Neutrophil (primary cell): ENCODE results near the gene COPZ2.

ENCODE experiments used
- H3K27ac ChIP-seq: fragments of 200-600 bp; sonication (generic); 2 replicates; pipeline ENCODE4 v1.5.1; 2016; ENCODE audit warnings: mild to moderate bottlenecking, moderate library complexity
- H3K27me3 ChIP-seq: fragments of 200-600 bp; sonication (generic); 2 replicates; pipeline ENCODE4 v1.6.0; 2016; ENCODE audit warnings: mild to moderate bottlenecking
- H3K36me3 ChIP-seq: fragments of 200-600 bp; sonication (generic); 2 replicates; pipeline ENCODE4 v1.5.1; 2017
- H3K4me1 ChIP-seq, 2 experiments: fragments of 200-600 bp in 1 of 2; sonication (generic) in 1 of 2; 1 replicate in 1 of 2; 2 replicates in 1 of 2; pipeline versions ENCODE4 v1.5.1 to v1.6.1; 2013 to 2016; ENCODE audit warnings: low read depth in 1 of 2, low read length in 1 of 2, mild to moderate bottlenecking in 1 of 2, moderate library complexity in 1 of 2; ENCODE audit not compliant: control insufficient read depth in 1 of 2, insufficient read depth in 1 of 2
- H3K4me3 ChIP-seq, 2 experiments: fragments of 200-600 bp in 1 of 2; sonication (generic) in 1 of 2; 1 replicate in 1 of 2; 2 replicates in 1 of 2; pipeline ENCODE4 v1.5.1; 2013 to 2016; ENCODE audit warnings: low read depth in 1 of 2, low read length in 1 of 2, mild to moderate bottlenecking in 1 of 2, moderate library complexity in 1 of 2
- H3K9me3 ChIP-seq: fragments of 200-600 bp; sonication (generic); 2 replicates; pipeline ENCODE4 v1.5.1; 2016
- CTCF ChIP-seq: fragments of 200-600 bp; sonication (generic); IDR thresholded peaks from 2 replicates; pipeline ENCODE4 v1.5.1; 2016; ENCODE audit warnings: antibody characterized with exemption

The COPZ2 gene

GRCh38 chr17:47982091-47982617 lies 55.4 kb downstream of the COPZ2 start:
- H3K27me3 ChIP-seq, result peaks cover 4% of the 10 kb centered on the region
- H3K9me3 ChIP-seq, result no peaks in the 10 kb centered on the region
- TF ChIP-seq CTCF, result no peak
- no peaks in the 10 kb centered on the region for H3K4me1 ChIP-seq
- no peak overlapping the region for H3K27ac ChIP-seq
- H3K4me3 ChIP-seq, result no peak overlapping the region
- H3K36me3 ChIP-seq, result peaks cover 84% of the 10 kb centered on the region

GRCh38 chr17:47981462-47981861 lies 56.1 kb downstream of the COPZ2 start:
- H3K4me1 ChIP-seq, result no peaks in the 10 kb centered on the region
- H3K27me3 ChIP-seq, result no peaks in the 10 kb centered on the region
- H3K9me3 ChIP-seq, result no peaks in the 10 kb centered on the region
- H3K4me3 ChIP-seq, result no peak overlapping the region
- no peak for TF ChIP-seq CTCF
- peaks cover 91% of the 10 kb centered on the region for H3K36me3 ChIP-seq
- H3K27ac ChIP-seq, result peak overlapping the region; percentile 13

- H3K36me3 ChIP-seq, result peaks cover 100% of the 10 kb centered on the region
- TF ChIP-seq CTCF, result no peak
- no peak overlapping the region for H3K4me3 ChIP-seq
- no peak overlapping the region for H3K27ac ChIP-seq
- no peaks in the 10 kb centered on the region for H3K27me3 ChIP-seq
- H3K9me3 ChIP-seq, result no peaks in the 10 kb centered on the region
- H3K4me1 ChIP-seq, result no peaks in the 10 kb centered on the region
Measured at GRCh38 chr17:47980541-47980940, 57.1 kb downstream of the COPZ2 start.

- TF ChIP-seq CTCF, result peak; percentile 17
- H3K9me3 ChIP-seq, result no peaks in the 10 kb centered on the region
- no peak overlapping the region for H3K27ac ChIP-seq
- no peaks in the 10 kb centered on the region for H3K4me1 ChIP-seq
- H3K4me3 ChIP-seq, result no peak overlapping the region
- no peaks in the 10 kb centered on the region for H3K27me3 ChIP-seq
- H3K36me3 ChIP-seq, result peaks cover 100% of the 10 kb centered on the region
Measured at GRCh38 chr17:47978324-47978723, 59.3 kb downstream of the COPZ2 start.
